Suppressor macrophage treated with lipopolysaccharide for 1 hour (primary cell): ENCODE results near the gene AP1S3.
"Not testable (repeated sequence)": the region's sequence is repeated elsewhere in the genome, so short reads cannot be mapped to it uniquely, and the experiment has no call there.

Source experiments
- DNase-seq, 3 donors: peaks; one replicate each; pipeline ENCODE4 v3.0.0-alpha.2; 2020 to 2022

The AP1S3 gene

DNA sequence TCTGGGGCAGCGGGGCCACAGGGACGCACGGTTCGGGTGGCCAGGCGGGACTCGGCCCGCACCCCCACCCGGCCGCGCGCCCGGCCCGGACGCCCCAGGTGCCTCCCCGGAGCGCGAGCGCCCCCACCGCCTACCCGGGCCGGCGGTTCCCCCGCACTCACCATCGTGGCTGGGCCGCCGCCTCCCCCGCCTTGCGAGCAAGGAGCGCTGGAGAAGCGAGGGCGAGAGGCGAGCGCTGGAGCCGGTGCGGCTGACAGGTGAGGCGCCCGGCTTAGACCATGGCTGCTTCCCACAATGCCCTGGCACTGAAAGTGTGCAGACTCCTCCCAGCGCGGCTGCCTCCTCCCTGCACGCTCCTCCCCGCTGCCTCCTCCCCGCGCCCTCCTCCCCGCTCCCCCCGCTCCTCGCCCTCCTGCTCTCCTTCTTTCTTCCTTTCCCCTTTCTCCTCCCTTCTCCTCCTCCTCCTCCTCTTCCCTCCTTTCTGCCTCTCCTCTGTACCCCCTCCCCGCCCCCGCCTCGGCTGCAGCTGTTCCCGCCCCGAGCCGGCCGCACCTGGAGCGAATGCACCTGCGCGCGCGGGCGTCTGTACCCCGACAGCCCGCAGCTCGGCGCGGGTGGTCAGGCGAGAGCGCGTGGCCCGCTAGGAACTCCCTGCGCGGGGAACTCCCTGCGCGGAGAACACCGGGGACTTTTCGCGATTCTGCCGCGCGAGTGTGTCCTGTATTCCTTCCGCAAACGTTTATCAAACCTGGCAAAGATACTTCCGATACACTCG lies at the start of gene AP1S3:
AP1S3 (minus strand) TSS at position 296 of the 775 bp plus-strand sequence; CDS start at position 164, 132 bp downstream.
- peak; percentile 80 to 90 (median 85) for DNase-seq

DNA sequence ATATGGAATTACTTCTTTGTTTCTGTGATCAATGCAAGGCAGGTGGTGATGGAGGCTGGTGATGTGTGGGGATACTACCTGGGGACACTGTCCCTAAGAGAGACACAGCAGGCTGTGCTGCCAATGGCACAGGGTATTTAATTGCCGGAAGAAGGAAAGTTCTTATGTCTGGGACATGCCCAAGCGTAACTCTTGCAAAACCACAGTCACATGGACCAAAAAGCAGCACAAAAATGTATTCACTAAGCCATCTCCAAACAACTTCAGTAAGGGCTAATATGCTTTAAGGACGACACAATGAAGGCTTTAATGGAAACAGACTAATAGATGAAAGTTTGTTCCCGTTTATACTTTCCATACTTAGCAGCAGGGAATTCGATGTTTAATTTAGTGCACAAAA lies 49.7 kb upstream of the AP1S3 start:
- peak; percentile 55 to 65 (median 63) for DNase-seq

DNA sequence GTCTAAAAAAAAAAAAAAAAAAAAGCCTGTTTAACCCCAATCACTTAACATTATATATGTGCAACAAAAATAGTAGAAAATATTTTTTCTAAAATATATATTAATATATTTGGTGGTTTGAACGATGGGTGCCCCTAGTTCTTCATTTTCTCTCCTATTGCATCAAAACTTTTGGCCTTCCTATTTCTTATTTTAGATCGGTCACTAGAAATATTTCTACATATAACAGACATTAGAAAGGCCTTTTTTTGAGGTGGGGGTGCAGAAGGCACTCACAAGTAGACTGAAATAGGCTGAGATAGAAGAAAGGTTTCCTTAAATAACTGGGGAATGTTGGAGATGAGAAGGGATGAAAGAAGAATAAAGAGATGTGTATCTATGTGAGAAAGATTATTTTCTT lies 49.3 kb upstream of the AP1S3 start:
- peak in 1 of 3 donors; percentile 46 for DNase-seq

DNA sequence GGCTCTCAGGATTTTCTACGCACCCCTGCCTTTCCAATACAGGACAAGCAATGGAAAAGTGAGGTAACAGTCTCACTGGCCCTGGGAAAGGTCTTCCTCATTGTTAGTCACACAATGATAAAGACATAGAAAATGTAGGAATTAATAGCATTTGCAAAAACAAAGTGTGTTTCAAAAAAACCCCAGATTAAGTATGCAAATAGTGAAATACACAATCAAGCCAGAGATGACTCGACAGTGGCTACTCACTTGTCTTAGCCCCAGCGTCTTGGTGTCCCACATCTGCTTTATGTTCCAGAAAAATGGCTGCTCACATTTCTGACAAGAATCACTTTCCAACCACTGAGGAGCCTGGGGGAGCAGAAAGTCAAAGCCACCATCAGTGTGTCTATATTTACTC lies 47.0 kb upstream of the AP1S3 start:
- peak in 1 of 3 donors; percentile 75 for DNase-seq

GRCh38 chr2:223882715-223883114 lies 45.3 kb upstream of the AP1S3 start:
- DNase-seq = no peak

GRCh38 chr2:223880796-223881195 lies 43.4 kb upstream of the AP1S3 start:
- no peak for DNase-seq

- peak; percentile 51 to 77 (median 55) for DNase-seq
Observed at GRCh38 chr2:223877721-223878410, 40.5 kb upstream of the AP1S3 start.

GRCh38 chr2:223873672-223874071 lies 36.3 kb upstream of the AP1S3 start:
- DNase-seq = no peak

DNA sequence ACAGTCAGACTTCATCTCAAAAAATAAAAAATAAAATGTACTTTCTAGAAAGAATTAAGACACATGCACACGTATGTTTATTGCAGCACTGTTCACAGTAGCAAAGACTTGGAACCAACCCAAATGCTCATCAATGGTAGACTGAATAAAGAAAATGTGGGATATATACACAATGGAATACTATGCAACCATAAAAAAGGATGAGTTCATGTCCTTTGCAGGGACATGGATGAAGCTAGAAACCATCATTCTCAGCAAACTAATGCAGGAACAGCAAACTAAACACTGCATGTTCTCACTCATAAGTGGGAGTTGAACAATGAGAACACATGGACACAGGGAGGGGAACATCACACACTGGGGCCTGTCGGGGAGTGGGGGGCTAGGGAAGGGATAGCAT lies 35.4 kb upstream of the AP1S3 start:
- DNase-seq = not testable (repeated sequence)

DNA sequence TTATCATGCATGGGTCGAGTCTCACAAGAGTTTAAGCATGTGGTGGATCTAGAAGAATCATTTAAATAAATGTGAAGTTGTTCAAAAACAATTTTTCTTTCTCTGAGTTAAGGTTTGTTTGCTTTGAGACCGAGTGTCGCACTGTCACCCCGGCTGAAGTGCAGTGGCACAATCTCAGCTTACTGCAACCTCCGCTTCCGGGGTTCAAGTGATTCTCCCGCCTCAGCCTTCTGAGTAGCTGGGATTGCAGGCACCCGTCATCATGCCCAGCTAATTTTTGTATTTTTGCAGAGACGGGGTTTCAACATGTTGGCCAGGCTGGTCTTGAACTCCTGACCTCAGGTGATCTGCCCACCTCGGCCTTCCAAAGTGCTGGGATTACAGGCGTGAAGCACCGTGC lies 34.3 kb upstream of the AP1S3 start:
- not testable (repeated sequence) for DNase-seq

DNA sequence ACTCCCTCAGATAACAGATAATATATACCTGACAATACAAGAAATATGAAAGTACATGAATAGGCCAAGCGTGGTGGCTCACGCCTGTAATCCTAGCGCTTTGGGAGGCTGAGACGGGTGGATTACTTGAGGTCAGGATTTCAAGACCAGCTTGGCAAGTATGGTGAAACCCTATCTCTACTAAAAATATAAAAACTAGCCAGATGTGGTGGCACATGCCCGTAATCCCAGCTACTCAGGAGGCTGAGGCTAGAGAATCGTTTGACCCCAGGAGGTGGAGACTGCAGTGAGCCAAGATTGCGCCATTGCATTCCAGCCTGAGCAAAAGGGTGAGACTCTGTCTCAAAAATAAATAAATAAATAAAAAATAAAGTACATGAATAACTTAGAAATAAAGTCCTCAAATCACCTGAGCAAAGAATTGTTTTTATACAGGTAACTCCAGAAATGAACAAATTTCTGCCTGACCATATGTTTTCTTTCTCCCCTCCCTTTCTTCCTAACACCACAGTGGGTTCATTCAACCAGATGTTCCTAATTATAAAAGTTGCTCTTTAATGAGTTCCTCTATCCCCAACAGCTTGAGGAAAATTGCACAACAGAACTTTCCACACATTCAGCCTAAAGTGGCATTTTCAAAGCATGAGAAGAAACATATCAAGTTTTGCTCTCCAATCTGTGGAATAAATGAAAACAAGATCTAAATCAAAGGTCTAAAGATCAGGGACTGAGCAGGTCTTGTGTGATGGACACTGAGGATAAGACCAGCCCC lies 33.6 kb upstream of the AP1S3 start:
- DNase-seq = peak; percentile 18 to 46 (median 40)

DNA sequence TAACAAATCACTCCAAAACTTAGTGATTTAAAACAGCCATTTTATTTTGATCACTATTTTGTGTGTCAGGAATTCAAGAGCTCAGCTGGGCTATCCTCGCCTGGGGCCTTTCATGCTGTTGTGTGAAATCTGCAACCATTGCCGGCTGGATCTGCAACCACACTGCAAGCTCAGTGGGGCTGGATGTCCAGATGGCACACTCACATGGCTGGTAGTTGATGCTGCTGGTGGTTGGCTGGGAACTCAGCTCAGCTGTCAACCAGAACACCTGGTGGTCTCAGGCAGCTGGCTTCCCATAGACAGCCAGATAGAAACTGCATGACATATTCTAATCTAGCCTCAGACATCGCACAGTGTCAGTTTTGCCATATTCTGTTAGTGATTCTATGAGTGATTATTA lies 30.6 kb upstream of the AP1S3 start:
- no peak for DNase-seq

GRCh38 chr2:223865907-223866508 lies 28.6 kb upstream of the AP1S3 start:
- DNase-seq = no peak

DNA sequence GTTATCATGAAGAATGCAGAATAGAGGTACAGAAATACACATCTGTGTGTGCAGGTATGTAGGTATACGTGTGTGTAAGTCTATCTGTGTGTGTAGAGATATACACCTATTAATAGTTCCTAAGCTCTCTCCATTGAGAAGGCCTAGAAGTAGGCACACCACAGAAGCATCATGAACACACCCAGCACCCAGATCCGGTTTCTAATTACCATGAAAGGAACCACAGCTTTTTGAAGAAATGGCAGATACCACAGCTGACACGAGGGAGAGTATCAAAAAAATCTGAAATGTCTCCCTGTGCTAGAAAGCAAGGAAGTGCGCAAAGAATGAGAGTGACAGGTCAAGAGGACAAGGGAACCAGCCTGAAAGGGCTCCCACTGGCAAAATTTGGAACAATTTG lies 27.7 kb upstream of the AP1S3 start:
- no peak for DNase-seq

GRCh38 chr2:223863491-223863890 lies 26.1 kb upstream of the AP1S3 start:
- no peak for DNase-seq

- DNase-seq = no peak
Observed at GRCh38 chr2:223860809-223861738, 23.7 kb upstream of the AP1S3 start.

- no peak for DNase-seq
Observed at GRCh38 chr2:223859070-223859469, 21.7 kb upstream of the AP1S3 start.

- DNase-seq = no peak
Observed at GRCh38 chr2:223856584-223856983, 19.2 kb upstream of the AP1S3 start.

GRCh38 chr2:223856021-223856420 lies 18.6 kb upstream of the AP1S3 start:
- no peak for DNase-seq

- no peak for DNase-seq
Observed at GRCh38 chr2:223855426-223855825, 18.0 kb upstream of the AP1S3 start.

- DNase-seq = no peak
Observed at GRCh38 chr2:223854741-223855140, 17.4 kb upstream of the AP1S3 start.

- no peak for DNase-seq
Observed at GRCh38 chr2:223853425-223853837, 16.0 kb upstream of the AP1S3 start.
